ENCODE measurements around the gene HOXD10. TPM values are rescaled to one million over a fixed set of nuclear protein-coding genes. Genes with fewer than 3 reads are reported as not detected.

Gene HOXD10
- total RNA-seq, 1 experiment from 2014 or later = 88.6 TPM

DNA sequence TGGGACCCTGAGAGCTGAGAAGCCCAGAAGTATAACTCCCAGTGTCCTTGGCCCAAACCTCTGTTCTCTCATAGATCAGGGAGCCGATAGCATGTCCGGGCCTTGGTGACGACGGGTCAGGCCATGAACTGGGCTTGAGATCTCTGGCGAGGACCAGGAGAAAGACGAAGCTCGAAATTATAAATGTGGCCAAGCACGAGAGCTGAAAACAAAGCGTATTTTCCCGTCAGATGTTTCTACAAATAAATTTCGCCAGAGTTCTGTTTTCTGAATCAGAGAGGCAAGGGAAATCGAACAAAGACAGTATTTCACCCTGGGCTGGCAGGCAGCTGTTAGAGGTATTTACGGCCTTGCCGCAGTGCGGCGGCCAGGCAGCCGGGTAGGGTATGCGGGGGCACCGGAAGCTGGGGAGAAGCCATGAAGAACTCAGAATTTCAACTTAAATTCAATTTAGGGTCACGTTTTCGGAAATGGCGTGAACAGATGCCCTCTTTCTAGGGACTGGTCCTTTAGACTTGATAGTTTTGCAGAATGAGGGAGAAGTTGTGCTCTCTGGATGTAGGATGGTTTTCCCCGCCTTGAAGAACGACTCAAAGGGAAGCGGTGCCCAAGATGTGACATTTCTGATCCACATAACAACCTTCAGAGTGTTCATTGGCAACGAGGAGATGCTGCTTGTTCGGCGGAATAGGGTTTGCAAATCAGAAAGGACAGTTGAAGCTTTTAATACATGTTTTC is 22.5 kb downstream of the HOXD10 start:
- Histone ChIP-seq H3K27ac (ENCODE audit: low read depth, low read length, poor library complexity, severe bottlenecking) (peak overlapping the region; percentile 98), H3K4me3 (ENCODE audit: low read depth, low read length, poor library complexity, severe bottlenecking) (peak overlapping the region; percentile 85), H3K36me3 (ENCODE audit: insufficient read depth, low read length, poor library complexity, severe bottlenecking) (peaks cover 9% of the 10 kb centered on the region), H3K27me3 (replicated peaks; ENCODE audit: insufficient read depth, low read depth, low read length, poor library complexity) (no peaks in the 10 kb centered on the region), H3K4me1 (ENCODE audit: insufficient read depth, low read length, poor library complexity, severe bottlenecking) (peaks cover 38% of the 10 kb centered on the region), H3K9me3 (ENCODE audit: low read depth, low read length, poor library complexity, severe bottlenecking) (no peaks in the 10 kb centered on the region)
- DNase-seq (ENCODE audit: low spot score) = peak; percentile 77
- intact Hi-C loops (cut with micrococcal nuclease; ENCODE audit: unreplicated experiment) = loop anchor here (5.0 kb wide), 1 partner anchor 678 kb away; no protein-coding TSS in a partner anchor
- BruUV-seq (replicated peaks) = no TSS peak
- POLR2A ChIA-PET (ENCODE audit: low non-redundant PET) = interaction anchor here (0.5 to 0.6 kb wide), 2 partner anchors 8 to 540 kb away, joined by 3 to 7 read pairs; no protein-coding TSS in a partner anchor
- CTCF ChIA-PET = interaction anchor here (0.6 to 4.2 kb wide), 9 partner anchors 9 to 691 kb away, joined by 3 to 35 read pairs (median 5); no protein-coding TSS in a partner anchor
- TF ChIP-seq EZH2 (IDR thresholded peaks at IDR 0.05; ENCODE audit: borderline replicate concordance, low read depth, low read length, poor library complexity, severe bottlenecking) (no peak), CTCF (conservative IDR thresholded peaks at IDR 0.05; ENCODE audit: low read depth, low read length) (no peak)

GRCh38 chr2:176139661-176140512 is 23.3 kb downstream of the HOXD10 start:
- Histone ChIP-seq H3K4me3 (ENCODE audit: low read depth, low read length, poor library complexity, severe bottlenecking) (peak overlapping the region; percentile 85), H3K27me3 (replicated peaks; ENCODE audit: insufficient read depth, low read depth, low read length, poor library complexity) (no peaks in the 10 kb centered on the region), H3K9me3 (ENCODE audit: low read depth, low read length, poor library complexity, severe bottlenecking) (no peaks in the 10 kb centered on the region), H3K27ac (ENCODE audit: low read depth, low read length, poor library complexity, severe bottlenecking) (peak overlapping the region; percentile 98), H3K4me1 (ENCODE audit: insufficient read depth, low read length, poor library complexity, severe bottlenecking) (peaks cover 34% of the 10 kb centered on the region), H3K36me3 (ENCODE audit: insufficient read depth, low read length, poor library complexity, severe bottlenecking) (peaks cover 14% of the 10 kb centered on the region)
- BruUV-seq (replicated peaks) = no TSS peak
- ChIA-PET CTCF (interaction anchor here (0.6 to 4.2 kb wide), 13 partner anchors 10 to 1009 kb away, joined by 3 to 35 read pairs (median 5); no protein-coding TSS in a partner anchor), POLR2A (ENCODE audit: low non-redundant PET) (interaction anchor here (0.5 to 0.7 kb wide), 5 partner anchors 8 to 539 kb away, joined by 3 to 8 read pairs (median 7); no protein-coding TSS in a partner anchor)
- TF ChIP-seq CTCF (conservative IDR thresholded peaks at IDR 0.05; ENCODE audit: low read depth, low read length) = no peak
- TF ChIP-seq EZH2 (IDR thresholded peaks at IDR 0.05; ENCODE audit: borderline replicate concordance, low read depth, low read length, poor library complexity, severe bottlenecking) = no peak
- DNase-seq (ENCODE audit: low spot score) = peak; percentile 55
- intact Hi-C loops (cut with micrococcal nuclease; ENCODE audit: unreplicated experiment) = loop anchor here (2.0 to 5.0 kb wide), 3 partner anchors 315 to 677 kb away; no protein-coding TSS in a partner anchor
